DOHH2 (cell line): ENCODE data around the gene PSMG1.

Experiments
- H3F3A ChIP-seq: fragments of 200-600 bp; sonication (generic), shearing (Covaris generic); 2 replicates; pipeline ENCODE4 v1.6.0; 2016; ENCODE audit warnings: antibody characterized with exemption, mild to moderate bottlenecking; ENCODE audit not compliant: control insufficient read depth, insufficient read depth
- H3K27ac ChIP-seq: fragments of 200-600 bp; sonication (generic); 2 replicates; pipeline ENCODE4 v1.5.1; 2014; ENCODE audit warnings: low read depth, mild to moderate bottlenecking, low read length, moderate library complexity
- H3K27me3 ChIP-seq: fragments of 200-600 bp; sonication (generic); 2 replicates; pipeline ENCODE4 v1.6.1; 2014; ENCODE audit warnings: mild to moderate bottlenecking, low read length, mixed read lengths; ENCODE audit not compliant: control insufficient read depth
- H3K36me3 ChIP-seq: fragments of 200-600 bp; sonication (generic); 2 replicates; pipeline ENCODE4 v1.6.1; 2014; ENCODE audit warnings: mild to moderate bottlenecking, low read length, moderate library complexity, mixed read lengths; ENCODE audit not compliant: control insufficient read depth
- H3K4me1 ChIP-seq: fragments of 200-600 bp; sonication (generic); 2 replicates; pipeline ENCODE4 v1.6.1; 2014; ENCODE audit warnings: mild to moderate bottlenecking, low read length, mixed read lengths; ENCODE audit not compliant: control insufficient read depth
- H3K4me2 ChIP-seq: fragments of 200-600 bp; sonication (generic); 2 replicates; pipeline ENCODE4 v1.6.0; 2014; ENCODE audit warnings: mild to moderate bottlenecking, low read length, moderate library complexity
- H3K4me3 ChIP-seq: fragments of 200-600 bp; sonication (generic); 2 replicates; pipeline ENCODE4 v1.5.1; 2014; ENCODE audit warnings: mild to moderate bottlenecking, low read length, mixed read lengths
- H3K79me2 ChIP-seq: fragments of 200-600 bp; sonication (generic); 2 replicates; pipeline ENCODE4 v1.6.1; 2014; ENCODE audit warnings: mild to moderate bottlenecking, low read length, mixed read lengths; ENCODE audit not compliant: control insufficient read depth
- H3K9me2 ChIP-seq: fragments of 200-600 bp; sonication (generic); replicated peaks from 2 replicates; pipeline ENCODE4 v1.6.1; 2014; ENCODE audit warnings: mild to moderate bottlenecking, low read length, mixed read lengths; ENCODE audit not compliant: control insufficient read depth
- H3K9me3 ChIP-seq: fragments of 200-600 bp; sonication (generic); 2 replicates; pipeline ENCODE4 v1.6.1; 2014; ENCODE audit warnings: antibody characterized with exemption, low read length, mixed read lengths; ENCODE audit not compliant: control insufficient read depth, insufficient read depth
- H4K20me1 ChIP-seq: fragments of 200-600 bp; sonication (generic); 2 replicates; pipeline ENCODE4 v1.6.0; 2014; ENCODE audit warnings: low read depth, mild to moderate bottlenecking, antibody characterized with exemption, low read length, moderate library complexity; ENCODE audit not compliant: control insufficient read depth, insufficient read depth
- CTCF ChIP-seq: fragments of 200-600 bp; sonication (generic); IDR thresholded peaks from one replicate; pipeline ENCODE4 v1.5.1; 2014; ENCODE audit warnings: antibody characterized with exemption, mild to moderate bottlenecking, low read depth, low read length; ENCODE audit not compliant: poor library complexity, severe bottlenecking
- EZH2phosphoT487 ChIP-seq: fragments of 200-600 bp; sonication (generic); IDR thresholded peaks from 2 replicates; pipeline ENCODE4 v1.6.1; 2017; ENCODE audit warnings: borderline replicate concordance, mild to moderate bottlenecking, antibody characterized with exemption, low read length, moderate library complexity, mixed read lengths

The PSMG1 gene

GRCh38 chr21:39215078-39215477 is 31.8 kb upstream of the PSMG1 start:
- Histone ChIP-seq H3K27ac (no peak overlapping the region), H3K4me2 (no peak overlapping the region), H3K27me3 (no peaks in the 10 kb centered on the region), H3K79me2 (no peaks in the 10 kb centered on the region), H3K4me3 (no peak overlapping the region), H4K20me1 (no peaks in the 10 kb centered on the region), H3F3A (peaks cover 12% of the 10 kb centered on the region; the same call in 1 of the 2 replicates), H3K9me3 (no peaks in the 10 kb centered on the region), H3K36me3 (peaks cover 92% of the 10 kb centered on the region), H3K9me2 (no peaks in the 10 kb centered on the region), H3K4me1 (no peaks in the 10 kb centered on the region)
- TF ChIP-seq CTCF (no peak), EZH2phosphoT487 (no peak)

- no peak for TF ChIP-seq CTCF
- no peak for TF ChIP-seq EZH2phosphoT487
- Histone ChIP-seq H3K27me3 (no peaks in the 10 kb centered on the region), H3K79me2 (0 out of 2 replicates have a peak, but pooled peaks cover 2% of the 10 kb centered on the region), H3K9me3 (no peaks in the 10 kb centered on the region), H3K27ac (no peak overlapping the region), H4K20me1 (no peaks in the 10 kb centered on the region), H3K36me3 (peaks cover 98% of the 10 kb centered on the region), H3K9me2 (no peaks in the 10 kb centered on the region), H3K4me1 (no peaks in the 10 kb centered on the region), H3K4me3 (no peak overlapping the region), H3K4me2 (no peak overlapping the region), H3F3A (peaks cover 9% of the 10 kb centered on the region; the same call in 1 of the 2 replicates)
Measured at GRCh38 chr21:39209334-39209688, 26.1 kb upstream of the PSMG1 start.

GRCh38 chr21:39208624-39209333 is 25.5 kb upstream of the PSMG1 start:
- H3K4me2 ChIP-seq = no peak overlapping the region
- H3K36me3 ChIP-seq = peaks cover 95% of the 10 kb centered on the region
- no peaks in the 10 kb centered on the region for H4K20me1 ChIP-seq
- peaks cover 4% of the 10 kb centered on the region; the same call in 1 of the 2 replicates for H3F3A ChIP-seq
- H3K4me1 ChIP-seq = no peaks in the 10 kb centered on the region
- H3K9me3 ChIP-seq = no peaks in the 10 kb centered on the region
- no peaks in the 10 kb centered on the region for H3K27me3 ChIP-seq
- no peaks in the 10 kb centered on the region for H3K9me2 ChIP-seq
- H3K4me3 ChIP-seq = no peak overlapping the region
- H3K27ac ChIP-seq = no peak overlapping the region
- TF ChIP-seq EZH2phosphoT487 (no peak), CTCF (no peak)
- H3K79me2 ChIP-seq = 0 out of 2 replicates have a peak, but pooled peaks cover 2% of the 10 kb centered on the region
